GOT3 (cell line): ENCODE results near the gene PRRG3.

Experiments used
- DNase-seq: peaks from one replicate; lab custom pipeline; 2025; ENCODE audit warnings: mixed read lengths; lab: John Stamatoyannopoulos, UW

Gene PRRG3

DNA sequence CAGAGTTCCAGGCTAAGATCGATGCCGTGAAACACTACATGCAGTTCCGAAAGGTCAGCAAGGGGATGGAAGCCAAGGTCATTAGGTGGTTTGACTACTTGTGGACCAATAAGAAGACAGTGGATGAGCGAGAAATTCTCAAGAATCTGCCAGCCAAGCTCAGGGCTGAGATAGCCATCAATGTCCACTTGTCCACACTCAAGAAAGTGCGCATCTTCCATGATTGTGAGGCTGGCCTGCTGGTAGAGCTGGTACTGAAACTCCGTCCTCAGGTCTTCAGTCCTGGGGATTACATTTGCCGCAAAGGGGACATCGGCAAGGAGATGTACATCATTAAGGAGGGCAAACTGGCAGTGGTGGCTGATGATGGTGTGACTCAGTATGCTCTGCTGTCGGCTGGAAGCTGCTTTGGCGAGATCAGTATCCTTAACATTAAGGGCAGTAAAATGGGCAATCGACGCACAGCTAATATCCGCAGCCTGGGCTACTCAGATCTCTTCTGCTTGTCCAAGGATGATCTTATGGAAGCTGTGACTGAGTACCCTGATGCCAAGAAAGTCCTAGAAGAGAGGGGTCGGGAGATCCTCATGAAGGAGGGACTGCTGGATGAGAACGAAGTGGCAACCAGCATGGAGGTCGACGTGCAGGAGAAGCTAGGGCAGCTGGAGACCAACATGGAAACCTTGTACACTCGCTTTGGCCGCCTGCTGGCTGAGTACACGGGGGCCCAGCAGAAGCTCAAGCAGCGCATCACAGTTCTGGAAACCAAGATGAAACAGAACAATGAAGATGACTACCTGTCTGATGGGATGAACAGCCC lies 48.6 kb downstream of the PRRG3 start:
- DNase-seq = no peak

DNA sequence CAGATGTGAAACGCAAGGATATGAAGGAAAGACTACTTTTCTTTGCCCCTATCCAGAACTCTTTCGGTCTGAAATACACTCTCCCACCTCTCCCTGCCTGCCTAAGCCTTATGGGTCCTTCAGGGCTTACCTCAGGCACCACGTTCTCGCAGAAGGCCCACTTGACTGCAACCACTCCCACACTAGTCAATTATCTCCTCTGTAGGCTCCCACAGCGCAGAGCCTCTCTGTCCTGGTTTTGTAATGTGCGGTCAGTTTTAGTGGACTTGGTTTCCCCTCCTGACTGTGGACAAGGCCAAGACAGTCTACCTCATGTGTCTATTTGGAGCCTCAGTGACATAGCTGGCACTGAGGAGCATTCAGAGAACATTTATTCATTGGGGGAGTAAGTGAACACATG lies 50.4 kb downstream of the PRRG3 start:
- no peak for DNase-seq

DNA sequence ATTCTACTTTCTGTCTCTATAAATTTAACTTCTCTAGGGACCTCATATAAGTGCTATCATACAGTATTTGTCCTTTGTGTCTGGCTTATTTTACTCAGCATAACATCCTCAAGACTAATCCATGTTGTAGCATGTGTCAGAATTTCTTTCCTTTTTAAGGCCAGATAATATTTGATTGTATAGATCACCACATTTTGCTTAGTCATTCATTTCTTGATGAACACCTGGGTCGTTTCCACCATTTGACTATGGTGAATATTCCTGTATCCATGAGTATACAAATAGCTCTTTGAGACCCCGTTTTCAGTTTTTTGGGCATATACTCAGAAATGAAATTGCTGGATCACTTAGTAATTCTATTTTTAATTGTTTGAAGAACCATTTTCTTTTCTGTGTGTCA lies 51.2 kb downstream of the PRRG3 start:
- DNase-seq = no peak

DNA sequence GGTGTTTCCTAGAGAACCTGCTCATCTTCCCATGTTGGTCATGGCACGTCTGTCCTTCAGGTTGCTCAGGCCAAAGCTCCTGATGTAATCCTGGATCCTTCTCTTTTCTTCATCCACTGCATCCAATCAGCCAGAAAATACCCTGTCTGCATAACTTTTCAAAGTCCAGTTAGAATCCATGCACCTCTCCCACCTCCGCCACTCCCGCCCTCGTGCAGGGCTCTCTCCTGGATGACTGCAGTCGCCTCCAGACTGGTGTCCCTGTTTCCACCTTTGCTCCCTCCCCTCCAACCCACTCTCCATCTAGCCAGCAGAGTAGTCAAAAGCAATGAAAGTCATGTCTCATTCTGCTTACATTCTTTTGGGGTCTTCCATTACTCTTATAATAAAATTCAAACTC lies 55.3 kb downstream of the PRRG3 start:
- no peak for DNase-seq

DNA sequence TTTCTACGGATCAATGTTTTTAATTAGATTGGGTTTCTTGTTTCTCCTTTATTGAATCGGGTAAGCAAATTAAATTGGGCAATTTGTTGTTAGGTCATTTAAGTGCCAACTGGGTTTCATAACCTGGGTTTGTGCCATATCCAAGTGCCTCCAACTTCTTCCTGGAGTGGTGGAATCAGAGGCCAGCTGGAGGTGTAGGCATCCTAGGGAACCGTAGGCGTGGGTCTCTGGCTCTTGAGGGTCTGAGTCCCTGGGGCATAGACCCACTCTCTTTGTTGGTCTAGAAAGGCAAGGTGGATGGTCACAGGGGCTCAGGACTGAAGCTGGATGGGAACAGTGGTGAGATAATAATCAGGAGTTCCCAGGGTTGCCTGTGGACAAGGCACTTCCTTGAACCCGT lies 57.6 kb downstream of the PRRG3 start:
- no peak for DNase-seq

DNA sequence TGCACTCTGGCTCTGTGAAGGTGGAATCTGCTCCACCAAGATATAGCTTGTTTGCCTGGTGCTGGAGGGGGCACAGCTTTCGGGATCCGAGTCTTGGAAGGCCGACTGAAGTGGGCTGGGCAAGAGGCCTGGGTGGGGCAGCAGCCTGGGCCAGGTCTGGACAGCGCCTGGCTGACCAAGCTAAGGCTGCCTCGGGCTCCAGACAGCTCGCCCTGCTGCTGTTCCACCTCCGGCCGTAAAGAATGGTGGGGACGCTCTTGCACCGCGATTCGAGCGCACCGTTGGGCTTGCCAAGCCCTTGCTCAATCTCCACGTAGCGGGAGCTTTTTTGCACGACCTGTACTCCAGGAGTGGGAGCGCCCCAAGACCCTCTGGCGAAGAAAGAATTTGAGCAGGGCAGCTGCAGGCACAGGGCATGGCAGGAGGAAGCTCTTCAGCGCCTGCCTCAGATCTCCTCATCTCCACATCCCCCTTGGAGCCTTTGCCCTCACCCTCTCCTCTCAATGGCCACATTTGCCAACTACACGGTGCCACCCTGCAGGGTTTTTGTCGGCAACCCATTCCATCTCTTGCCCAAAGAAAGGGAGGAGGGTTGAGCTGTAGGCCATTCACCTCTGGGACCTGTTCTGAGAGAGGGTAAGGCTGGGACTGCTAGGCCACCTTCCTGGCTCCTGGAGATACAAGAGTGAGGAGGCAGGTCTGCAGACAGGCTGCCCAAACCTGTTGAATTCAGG lies 58.2 kb downstream of the PRRG3 start:
- no peak for DNase-seq

DNA sequence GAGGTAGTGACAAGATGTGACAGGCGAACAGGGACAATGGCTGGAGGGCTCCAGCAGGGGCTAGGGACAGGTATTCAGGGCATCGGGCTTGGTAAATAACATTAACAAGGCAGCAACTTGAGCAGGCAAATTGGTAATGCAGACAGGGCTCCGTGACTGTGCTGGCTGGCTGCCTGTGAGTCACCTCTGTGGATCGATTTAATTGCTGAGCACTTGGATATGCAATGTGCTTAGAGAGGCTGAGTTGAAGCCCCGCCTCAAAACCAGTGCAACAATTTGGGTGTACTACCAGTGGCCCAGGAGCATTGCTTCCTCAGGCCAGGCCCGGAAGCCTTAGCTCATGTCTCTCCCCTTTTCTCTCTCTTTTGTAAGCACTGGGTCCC lies 58.8 kb downstream of the PRRG3 start:
- peak; percentile 4 for DNase-seq

DNA sequence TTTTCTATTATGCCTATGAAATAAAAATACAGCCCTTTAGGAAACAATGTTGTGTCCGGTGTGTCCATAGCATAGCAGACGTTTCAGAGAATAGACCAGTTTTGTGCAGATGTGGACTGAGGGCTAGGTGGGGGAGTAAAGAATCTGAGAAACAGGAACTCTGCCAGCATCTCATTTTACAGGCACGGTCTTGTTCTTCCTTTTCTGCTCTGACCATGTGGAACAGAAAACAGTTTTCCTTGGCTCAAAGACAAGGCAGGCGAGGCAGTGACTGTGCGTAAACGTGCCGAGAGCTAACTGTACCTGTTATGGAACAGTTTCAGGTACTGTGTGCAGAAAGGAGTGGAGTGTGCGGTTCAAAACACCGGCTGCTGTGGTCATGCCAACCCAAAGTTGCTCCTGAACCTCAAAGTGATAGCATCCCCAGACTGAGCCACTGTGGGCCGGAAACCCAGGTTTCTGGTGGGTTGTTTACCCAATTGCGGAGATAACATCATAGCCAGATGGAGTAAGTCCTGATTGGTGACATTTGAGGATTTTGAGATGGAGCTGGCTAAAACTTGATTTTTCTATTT lies 59.5 kb downstream of the PRRG3 start:
- no peak for DNase-seq
